ENCODE measurements around the gene PCNA.
A peak's percentile ranks its signal among the peaks of the same experiment; 100 is the strongest.
"Not testable (repeated sequence)": the region's sequence is repeated elsewhere in the genome, so short reads cannot be mapped to it uniquely, and the experiment has no call there.

Gene PCNA

GRCh38 chr20:5096463-5096862 lies 23.3 kb downstream of the PCNA start:
- DNase-seq (ENCODE audit: low read depth), result no peak

- DNase-seq (ENCODE audit: low read depth), result no peak
Observed at GRCh38 chr20:5095931-5096330, 23.8 kb downstream of the PCNA start.

DNA sequence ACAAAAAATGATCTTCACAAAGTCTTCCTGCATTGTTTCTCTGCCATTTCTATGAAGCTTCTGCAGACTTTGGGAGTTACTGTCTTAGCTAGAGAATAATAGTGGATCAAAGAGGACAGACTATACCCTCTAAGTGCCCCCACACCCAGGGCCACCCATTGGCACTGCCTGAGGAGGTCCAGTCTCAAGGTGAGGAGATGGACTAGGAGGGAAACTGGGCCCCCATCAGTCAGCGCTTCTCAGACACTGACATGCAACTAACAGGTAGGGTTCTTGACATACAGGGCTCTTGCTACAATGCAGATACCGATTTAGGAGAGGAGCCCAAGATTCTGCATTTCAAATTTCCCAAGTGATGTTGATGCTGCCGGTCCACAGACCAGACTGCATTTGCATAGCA lies 24.3 kb downstream of the PCNA start:
- no peak for DNase-seq (ENCODE audit: low read depth)

GRCh38 chr20:5092765-5093339 lies 26.9 kb downstream of the PCNA start:
- no peak for DNase-seq (ENCODE audit: low read depth)

GRCh38 chr20:5091902-5092301 lies 27.9 kb downstream of the PCNA start:
- no peak for DNase-seq (ENCODE audit: low read depth)

DNA sequence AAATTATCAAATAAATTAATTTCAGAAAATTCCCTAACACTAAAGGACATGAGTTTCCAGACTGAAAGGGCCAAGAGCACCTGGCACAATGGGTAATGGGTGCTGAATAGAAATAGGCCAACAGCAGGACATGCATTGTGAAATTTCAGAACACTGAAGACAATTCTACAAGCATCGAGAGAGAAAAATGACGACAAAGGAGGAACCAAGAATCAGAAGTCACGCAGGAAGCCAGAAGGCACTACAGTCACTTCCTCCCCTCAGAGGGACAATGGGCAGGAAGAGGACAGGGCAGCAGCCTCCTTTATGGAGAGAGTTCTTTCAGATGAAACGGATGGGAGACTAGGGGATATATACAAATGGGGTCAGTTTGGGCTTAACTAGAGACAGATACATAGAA lies 29.6 kb downstream of the PCNA start:
- DNase-seq (ENCODE audit: low read depth), result no peak

GRCh38 chr20:5088688-5089087 lies 31.1 kb downstream of the PCNA start:
- no peak for DNase-seq (ENCODE audit: low read depth)

DNA sequence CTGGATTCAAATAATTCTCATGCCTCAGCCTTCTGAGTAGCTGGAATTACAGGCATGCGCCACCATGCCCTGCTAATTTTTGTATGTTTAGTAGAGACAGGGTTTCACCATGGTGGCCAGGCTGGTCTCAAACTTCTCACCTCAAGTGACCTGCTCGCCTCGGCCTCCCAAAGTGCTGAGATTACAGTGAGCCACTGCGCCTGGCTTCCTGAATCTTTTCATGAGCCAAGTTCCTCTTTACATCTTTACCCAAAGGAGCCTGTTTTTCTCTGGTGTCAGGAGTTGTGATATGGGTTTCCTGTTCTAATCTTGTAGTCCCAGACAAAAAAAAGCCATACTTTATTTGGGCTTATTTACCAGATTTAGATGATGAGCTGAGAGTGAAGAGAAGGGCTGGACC lies 34.4 kb downstream of the PCNA start:
- DNase-seq (ENCODE audit: low read depth), result no peak

DNA sequence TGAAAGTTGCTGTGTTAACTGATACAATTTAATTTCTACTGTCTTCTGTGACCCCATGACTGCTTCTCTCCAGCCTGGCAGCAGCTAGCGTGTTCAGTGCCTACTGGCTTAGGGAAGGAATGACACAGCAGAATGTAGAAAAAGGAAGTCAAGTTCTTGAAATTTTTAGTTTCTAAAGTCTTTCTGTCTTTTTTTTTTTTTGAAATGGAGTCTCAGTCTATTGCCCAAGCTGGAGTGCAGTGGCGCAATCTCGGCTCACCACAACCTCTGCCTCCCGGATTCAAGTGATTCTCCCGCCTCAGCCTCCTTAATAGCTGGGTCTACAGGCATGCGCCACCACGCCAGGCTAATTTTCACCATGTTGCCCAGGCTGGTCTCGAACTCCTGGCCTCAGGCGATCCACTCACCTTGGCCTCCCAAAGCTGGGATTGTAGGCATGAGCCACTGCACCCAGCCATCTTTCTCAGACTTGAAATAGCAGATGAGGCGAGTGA lies 39.3 kb downstream of the PCNA start:
- no peak for DNase-seq (ENCODE audit: low read depth)

GRCh38 chr20:5078399-5078958 lies 41.3 kb downstream of the PCNA start:
- peak; percentile 59 for DNase-seq (ENCODE audit: low read depth)

GRCh38 chr20:5077761-5078387 lies 41.9 kb downstream of the PCNA start:
- no peak for DNase-seq (ENCODE audit: low read depth)

DNA sequence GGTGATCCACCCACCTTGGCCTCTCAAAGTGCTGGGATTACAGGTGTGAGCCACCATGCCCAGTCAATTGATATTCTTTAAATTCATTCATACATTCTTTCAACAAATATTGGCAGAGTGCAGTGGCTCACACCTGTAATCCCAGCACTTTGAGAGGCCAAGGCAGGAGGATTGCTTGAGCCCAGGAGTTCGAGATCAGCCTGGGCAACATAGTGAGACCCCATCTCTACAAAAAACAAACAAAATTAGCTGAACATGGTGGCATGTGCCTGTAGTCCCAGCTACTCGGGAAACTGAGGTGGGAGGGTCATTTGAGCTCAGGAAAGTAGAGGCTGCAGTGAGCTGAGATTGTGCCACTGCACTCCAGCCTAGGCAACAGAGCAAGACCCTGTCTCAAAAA lies 42.8 kb downstream of the PCNA start:
- not testable (repeated sequence) for DNase-seq (ENCODE audit: low read depth)

GRCh38 chr20:5074232-5074674 lies 45.5 kb downstream of the PCNA start:
- DNase-seq (ENCODE audit: low read depth), result no peak

DNA sequence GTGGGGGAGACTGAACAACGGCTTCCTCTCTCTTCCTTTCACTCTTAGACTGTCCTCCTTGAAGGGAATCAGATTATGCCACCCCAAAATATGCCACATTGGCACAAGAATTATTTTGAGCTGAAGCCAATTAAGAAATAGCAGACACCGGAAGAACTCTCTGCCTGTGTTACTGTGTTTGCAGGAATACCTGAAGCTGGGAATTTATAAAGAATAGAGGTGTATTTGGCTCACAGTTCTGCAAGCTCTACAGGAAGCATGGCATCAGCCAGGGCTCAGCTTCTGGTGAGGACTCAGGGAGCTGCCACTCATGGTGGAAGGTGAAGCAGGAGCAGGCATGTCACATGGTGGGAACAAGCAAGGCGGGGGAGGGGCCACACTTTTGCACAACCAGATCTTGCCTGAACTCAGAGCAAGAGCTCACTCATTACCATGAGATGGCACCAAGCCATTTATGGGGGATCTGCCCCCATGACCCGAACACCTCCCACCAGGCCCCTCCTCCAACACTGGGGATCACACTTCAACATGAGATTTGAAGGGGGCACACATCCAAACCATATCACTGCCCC lies 46.0 kb downstream of the PCNA start:
- no peak for DNase-seq (ENCODE audit: low read depth)

DNA sequence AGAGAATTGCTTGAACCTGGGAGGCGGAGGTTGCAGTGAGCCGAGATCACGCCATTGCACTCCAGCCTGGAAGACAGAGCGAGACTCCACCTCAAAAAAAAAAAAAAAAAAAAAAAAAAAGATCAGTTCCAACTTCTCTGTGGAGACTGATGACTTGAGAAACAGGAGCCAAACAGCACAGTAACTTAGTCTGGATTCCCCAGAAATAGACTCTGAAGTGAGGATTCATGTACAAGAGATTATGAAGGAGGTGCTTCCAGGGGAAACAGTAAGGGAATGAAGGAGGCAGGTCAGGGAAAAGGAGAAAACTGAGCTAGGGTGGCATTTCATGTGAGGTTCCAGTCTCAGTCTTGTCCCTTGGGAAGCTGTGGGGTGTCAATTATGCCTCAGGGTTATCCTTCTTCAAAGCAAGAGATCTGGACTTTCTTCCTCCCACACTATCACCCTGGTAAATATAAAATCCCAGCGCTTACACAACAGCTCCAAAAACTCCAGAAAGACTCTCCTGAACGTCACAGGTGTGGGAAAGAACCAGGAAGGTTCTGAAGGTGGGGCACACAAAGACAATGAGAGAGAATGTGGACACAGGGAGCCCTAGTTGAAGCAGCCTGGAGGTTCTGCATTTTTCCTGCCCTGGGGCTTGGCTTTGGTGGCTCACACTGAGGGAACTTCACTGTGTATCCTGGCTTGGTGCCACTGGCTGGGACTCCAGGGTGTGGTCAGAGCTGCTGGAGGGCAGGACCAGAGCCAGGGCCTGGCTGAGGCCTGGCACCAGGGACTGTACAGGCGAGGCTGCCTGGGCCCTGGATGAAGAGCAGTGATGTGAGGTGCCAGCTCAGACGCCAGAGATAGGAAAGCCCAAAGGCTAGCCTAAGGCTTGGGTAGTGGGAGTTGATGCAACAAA lies 46.8 kb downstream of the PCNA start:
- no peak for DNase-seq (ENCODE audit: low read depth)

- not testable (repeated sequence) for DNase-seq (ENCODE audit: low read depth)
Observed at GRCh38 chr20:5071942-5072341, 47.8 kb downstream of the PCNA start.

DNA sequence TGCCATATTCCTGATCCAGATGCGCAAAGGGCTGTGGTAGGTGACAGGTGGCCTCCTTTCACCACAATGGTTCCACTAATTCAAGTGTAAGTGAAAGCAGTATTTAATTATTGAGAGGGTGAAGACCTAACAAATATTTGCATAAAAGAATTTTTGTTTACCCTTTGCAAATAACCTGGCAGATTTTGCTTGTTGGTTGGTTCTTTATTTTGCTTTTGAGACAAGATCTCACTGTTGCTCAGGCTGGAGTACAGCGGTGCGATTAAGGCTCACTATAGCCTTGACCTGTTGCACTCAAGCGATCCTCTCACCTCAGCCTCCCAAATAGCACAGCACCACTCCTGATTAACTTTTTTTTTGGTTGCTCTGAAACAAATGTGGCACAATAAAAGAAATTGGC lies 49.2 kb downstream of the PCNA start:
- DNase-seq (ENCODE audit: low read depth), result no peak

GRCh38 chr20:5070081-5070480 lies 49.7 kb downstream of the PCNA start:
- DNase-seq (ENCODE audit: low read depth), result no peak

DNA sequence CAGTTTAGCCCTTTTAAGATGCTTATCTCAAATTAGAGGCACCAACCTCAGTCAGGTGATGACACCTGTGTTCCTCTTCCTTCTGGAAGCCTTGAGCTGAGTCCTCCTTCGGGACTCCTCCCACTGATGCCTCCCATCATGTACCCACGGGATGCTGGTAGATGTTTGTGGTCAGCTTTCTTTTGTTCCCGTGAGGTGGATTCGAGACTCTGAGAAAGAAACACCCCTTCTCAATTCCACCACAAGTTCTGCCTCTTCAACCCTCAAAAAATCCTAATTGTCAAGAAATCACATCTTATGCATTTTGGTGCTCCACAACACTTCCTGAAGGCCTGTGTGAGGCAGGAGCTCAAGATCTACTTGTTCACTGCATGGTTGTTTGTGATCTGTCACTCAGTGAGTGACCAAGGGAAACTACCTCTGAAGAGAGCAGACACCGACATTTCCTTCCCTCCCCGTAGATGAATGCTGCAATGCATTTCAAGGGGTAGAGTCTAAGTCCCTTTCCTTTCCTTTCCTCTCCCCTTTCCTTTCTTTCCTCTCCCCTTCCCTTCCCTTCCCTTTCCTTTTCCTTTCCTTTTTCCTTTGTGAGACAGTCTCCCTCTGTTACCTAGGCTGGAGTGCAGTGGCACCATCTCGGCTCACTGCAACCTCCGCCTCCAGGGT lies 50.5 kb downstream of the PCNA start:
- no peak for DNase-seq (ENCODE audit: low read depth)

- DNase-seq (ENCODE audit: low read depth), result no peak
Observed at GRCh38 chr20:5067877-5068645, 51.7 kb downstream of the PCNA start.

DNA sequence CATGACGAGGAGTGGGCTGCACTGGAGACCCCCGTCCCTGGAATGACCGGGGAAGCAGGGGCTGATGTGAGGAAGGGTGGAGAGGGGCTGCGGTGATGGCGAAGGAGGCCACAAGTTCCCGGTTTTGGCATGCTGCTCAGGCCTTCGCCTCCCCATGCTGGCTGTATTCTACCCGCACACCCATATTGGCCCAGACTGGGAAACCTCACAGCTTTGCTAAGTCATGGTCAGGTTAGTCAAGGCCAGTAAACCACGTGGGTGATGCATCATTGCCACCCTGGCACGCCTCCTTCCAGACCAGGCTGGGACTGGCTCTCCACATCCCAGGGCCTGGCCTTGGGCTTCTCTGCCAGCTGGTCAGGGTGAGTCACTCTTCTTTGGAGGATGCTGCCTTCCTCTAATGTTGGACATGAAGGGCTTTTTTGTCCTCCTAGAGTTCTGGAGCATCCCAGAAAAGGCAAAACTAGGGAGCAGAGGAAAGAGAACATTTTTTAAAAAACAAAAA lies 53.8 kb downstream of the PCNA start:
- no peak for DNase-seq (ENCODE audit: low read depth)

Data from activated gamma-delta T cell treated with anti-CD3 and anti-CD28 coated beads, Interleukin-2, amount 50 U/mL, for 16 hours (primary cell).